Smooth muscle cell (in vitro differentiated cells): Measurements from ENCODE around the gene TRPV6. TPM values are rescaled to one million over a fixed set of nuclear protein-coding genes. Genes with fewer than 3 reads are reported as not detected.

Experiments used
- DNase-seq: peaks from one replicate; lab custom pipeline; 2025; ENCODE audit not compliant: unreplicated experiment; lab: John Stamatoyannopoulos, UW
- H2AFZ ChIP-seq: fragments of 200-600 bp; sonication (generic); 2 replicates; pipeline ENCODE4 v1.6.0; 2016; ENCODE audit warnings: antibody characterized with exemption, low read depth, mild to moderate bottlenecking
- H3F3A ChIP-seq: fragments of 200-600 bp; sonication (generic); 2 replicates; pipeline ENCODE4 v1.6.0; 2017; ENCODE audit warnings: antibody characterized with exemption, low read depth
- H3K27ac ChIP-seq: fragments of 200-600 bp; sonication (generic); 2 replicates; pipeline ENCODE4 v1.5.1; 2016; ENCODE audit warnings: low read depth, mild to moderate bottlenecking
- H3K27me3 ChIP-seq: fragments of 200-600 bp; sonication (generic); 2 replicates; pipeline ENCODE4 v1.6.1; 2016; ENCODE audit warnings: low read depth, mild to moderate bottlenecking
- H3K36me3 ChIP-seq: fragments of 200-600 bp; sonication (generic); 2 replicates; pipeline ENCODE4 v1.5.1; 2016; ENCODE audit warnings: low read depth
- H3K4me1 ChIP-seq: fragments of 200-600 bp; sonication (generic); 2 replicates; pipeline ENCODE4 v1.5.1; 2016; ENCODE audit warnings: low read depth
- H3K4me2 ChIP-seq: fragments of 200-600 bp; sonication (generic); 2 replicates; pipeline ENCODE4 v1.6.0; 2016; ENCODE audit warnings: mild to moderate bottlenecking
- H3K4me3 ChIP-seq: fragments of 200-600 bp; sonication (generic); 2 replicates; pipeline ENCODE4 v1.5.1; 2016; ENCODE audit warnings: mild to moderate bottlenecking
- H3K79me2 ChIP-seq: fragments of 200-600 bp; sonication (generic); 2 replicates; pipeline ENCODE4 v1.6.0; 2016; ENCODE audit warnings: low read depth, mild to moderate bottlenecking
- H3K9ac ChIP-seq: fragments of 200-600 bp; sonication (generic); 2 replicates; pipeline ENCODE4 v1.6.0; 2016; ENCODE audit warnings: low read depth
- H3K9me3 ChIP-seq: fragments of 200-600 bp; sonication (generic); replicated peaks from 2 replicates; pipeline ENCODE4 v1.5.1; 2016; ENCODE audit warnings: low read depth
- H4K20me1 ChIP-seq: fragments of 200-600 bp; sonication (generic); 2 replicates; pipeline ENCODE4 v1.6.0; 2016; ENCODE audit warnings: low read depth
- WGBS: methylation state at CpG from one replicate; pipeline ENCODE4 v1.1.7; 2016; ENCODE audit warnings: low lambda C conversion rate; 5-methylcytosine and 5-hydroxymethylcytosine counted together
- polyA plus RNA-seq: library from polyadenylated mRNA; unstranded; fragments of >200 nt; fragmentation: Nextera tagmentation; extraction: Ambion mirVana; gene quantifications from 2 replicates; pipeline ENCODE4 v1.2.1, GENCODE V29; 2016
- total RNA-seq: library from RNA; depleted of rRNA; stranded (reverse); fragments of >200 nt; gene quantifications from 2 replicates; pipeline ENCODE4 v1.2.3, GENCODE V29; 2014
- TF ChIP-seq, protein P1 (sequence below): fragments of 200-600 bp; sonication (generic); IDR thresholded peaks from 2 replicates; pipeline ENCODE4 v1.5.1; 2017; ENCODE audit warnings: borderline replicate concordance, mild to moderate bottlenecking, antibody characterized with exemption; ENCODE audit not compliant: insufficient read depth, poor library complexity, severe bottlenecking

The TRPV6 gene
- total and polyA plus RNA-seq, 2 experiments from 2014 or later, result 0.17 TPM; not detected in 1

- DNase-seq, result no peak
- Histone ChIP-seq H3K79me2 (no peaks in the 10 kb centered on the region), H4K20me1 (no peaks in the 10 kb centered on the region), H3F3A (no peaks in the 10 kb centered on the region), H3K27ac (no peak overlapping the region), H3K36me3 (no peaks in the 10 kb centered on the region), H3K4me3 (no peak overlapping the region), H3K4me1 (no peaks in the 10 kb centered on the region), H3K9ac (no peak overlapping the region), H2AFZ (no peak overlapping the region), H3K27me3 (peaks cover 13% of the 10 kb centered on the region), H3K9me3 (no peaks in the 10 kb centered on the region), H3K4me2 (no peak overlapping the region)
- 88% methylated on average over 12 of the region's 12 CpGs for WGBS
- TF ChIP-seq, protein P1, sequence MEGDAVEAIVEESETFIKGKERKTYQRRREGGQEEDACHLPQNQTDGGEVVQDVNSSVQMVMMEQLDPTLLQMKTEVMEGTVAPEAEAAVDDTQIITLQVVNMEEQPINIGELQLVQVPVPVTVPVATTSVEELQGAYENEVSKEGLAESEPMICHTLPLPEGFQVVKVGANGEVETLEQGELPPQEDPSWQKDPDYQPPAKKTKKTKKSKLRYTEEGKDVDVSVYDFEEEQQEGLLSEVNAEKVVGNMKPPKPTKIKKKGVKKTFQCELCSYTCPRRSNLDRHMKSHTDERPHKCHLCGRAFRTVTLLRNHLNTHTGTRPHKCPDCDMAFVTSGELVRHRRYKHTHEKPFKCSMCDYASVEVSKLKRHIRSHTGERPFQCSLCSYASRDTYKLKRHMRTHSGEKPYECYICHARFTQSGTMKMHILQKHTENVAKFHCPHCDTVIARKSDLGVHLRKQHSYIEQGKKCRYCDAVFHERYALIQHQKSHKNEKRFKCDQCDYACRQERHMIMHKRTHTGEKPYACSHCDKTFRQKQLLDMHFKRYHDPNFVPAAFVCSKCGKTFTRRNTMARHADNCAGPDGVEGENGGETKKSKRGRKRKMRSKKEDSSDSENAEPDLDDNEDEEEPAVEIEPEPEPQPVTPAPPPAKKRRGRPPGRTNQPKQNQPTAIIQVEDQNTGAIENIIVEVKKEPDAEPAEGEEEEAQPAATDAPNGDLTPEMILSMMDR, result no peak
These were observed 5.4 kb upstream of the TRPV6 start for GRCh38 chr7:142890874-142891485.

- Histone ChIP-seq H3K9ac (no peak overlapping the region), H2AFZ (no peak overlapping the region), H3K27me3 (peaks cover 13% of the 10 kb centered on the region), H3K4me3 (no peak overlapping the region), H3K9me3 (no peaks in the 10 kb centered on the region), H3K4me2 (no peak overlapping the region), H3K27ac (no peak overlapping the region), H3K4me1 (no peaks in the 10 kb centered on the region), H4K20me1 (no peaks in the 10 kb centered on the region), H3K79me2 (no peaks in the 10 kb centered on the region), H3F3A (no peaks in the 10 kb centered on the region), H3K36me3 (no peaks in the 10 kb centered on the region)
- DNase-seq, result no peak
- TF ChIP-seq, protein P1, result no peak
- WGBS, result 82% methylated on average over 3 of the region's 3 CpGs
These were observed 4.3 kb upstream of the TRPV6 start for GRCh38 chr7:142889816-142890215.

- Histone ChIP-seq H3K4me3 (no peak overlapping the region), H3K4me1 (no peaks in the 10 kb centered on the region), H2AFZ (no peak overlapping the region), H3K27me3 (peaks cover 9% of the 10 kb centered on the region), H3K27ac (no peak overlapping the region), H3K4me2 (no peak overlapping the region), H3K9me3 (no peaks in the 10 kb centered on the region), H3K36me3 (no peaks in the 10 kb centered on the region), H3K9ac (no peak overlapping the region), H4K20me1 (no peaks in the 10 kb centered on the region), H3F3A (no peaks in the 10 kb centered on the region), H3K79me2 (no peaks in the 10 kb centered on the region)
- no peak for DNase-seq
- 97% methylated on average over 12 of the region's 12 CpGs for WGBS
- TF ChIP-seq, protein P1, result no peak
These were observed 1.9 kb upstream of the TRPV6 start for GRCh38 chr7:142887282-142888015.
